ENCODE measurements around the gene CRIM1. TPM values are rescaled to one million over a fixed set of nuclear protein-coding genes. Genes with fewer than 3 reads are reported as not detected.

Gene CRIM1
- total and polyA plus RNA-seq, 4 donors: 24.3 to 119 (median 58.4) TPM

DNA sequence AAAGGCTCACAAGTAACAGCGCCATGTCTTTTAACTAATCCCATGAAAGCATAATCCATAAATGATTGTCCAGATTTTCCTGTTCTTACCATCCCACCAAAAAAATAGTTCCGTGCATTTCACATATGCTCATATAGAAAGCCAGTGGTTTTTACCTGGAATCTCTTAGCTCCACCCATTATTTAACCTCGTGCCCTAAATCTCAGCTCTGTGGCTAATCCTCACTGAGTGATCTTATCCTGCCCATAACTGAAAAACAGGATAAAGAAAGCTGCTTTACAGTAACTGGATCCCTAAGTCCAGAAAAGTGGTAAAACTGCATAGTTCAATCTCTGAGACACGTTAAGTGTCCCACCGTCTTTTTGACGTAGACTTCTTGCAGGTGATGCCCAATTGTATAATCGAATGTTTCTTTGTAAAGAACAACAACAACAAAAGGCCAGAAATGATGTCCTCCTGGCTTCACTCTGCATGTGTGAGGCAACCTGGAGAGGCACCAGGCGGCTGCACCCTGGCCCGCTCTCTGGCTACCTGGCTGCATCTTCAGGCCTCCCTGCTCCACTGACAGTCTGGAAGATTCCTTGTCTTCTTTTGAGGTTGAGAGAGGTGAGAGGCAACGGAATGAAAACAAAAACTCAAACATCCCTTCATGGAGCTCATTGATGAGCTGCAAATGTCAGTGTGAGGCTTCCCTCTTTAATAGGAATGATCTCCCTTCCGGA lies 203.8 kb downstream of the CRIM1 start:
- Histone ChIP-seq H3K9ac (ENCODE audit: insufficient read depth in 1 of 2, low read length in 2 of 2) (no peak overlapping the region), H3K4me1 (ENCODE audit: control insufficient read depth in 5 of 5, insufficient read depth in 5 of 5, low read length in 5 of 5) (peaks cover 0 to 12% (median 0%) of the 10 kb centered on the region in 5 donors), H3K27me3 (ENCODE audit: control insufficient read depth in 3 of 3, insufficient read depth in 3 of 3, low read length in 2 of 3) (no peaks in the 10 kb centered on the region), H3K9me3 (ENCODE audit: control insufficient read depth in 4 of 4, insufficient read depth in 3 of 4, low read length in 3 of 4) (no peaks in the 10 kb centered on the region), H3K27ac (ENCODE audit: low read depth in 1 of 2, low read length in 1 of 2) (no peak overlapping the region), H3K4me3 (no peak overlapping the region), H3K36me3 (ENCODE audit: control insufficient read depth in 4 of 4, insufficient read depth in 4 of 4, low read length in 4 of 4) (peaks cover 0 to 10% (median 8%) of the 10 kb centered on the region in 4 donors)
- DNase-seq (no peak), ATAC-seq (ENCODE audit: insufficient read depth, low FRiP score) (no peak)
- no peak for TF ChIP-seq CTCF (IDR thresholded peaks at IDR 0.05; ENCODE audit: control extremely low read depth, extremely low read depth)
- 93 to 94% methylated on average over 11 of the region's 11 CpGs for WGBS, 2 donors

- H3K27me3 ChIP-seq (ENCODE audit: control insufficient read depth in 3 of 3, insufficient read depth in 3 of 3, low read length in 2 of 3): no peaks in the 10 kb centered on the region
- H3K4me3 ChIP-seq: no peak overlapping the region
- H3K9ac ChIP-seq (ENCODE audit: insufficient read depth in 1 of 2, low read length in 2 of 2): no peak overlapping the region
- no peak overlapping the region for H3K27ac ChIP-seq (ENCODE audit: low read depth in 1 of 2, low read length in 1 of 2)
- peaks cover 3 to 10% (median 8%) of the 10 kb centered on the region in 4 donors for H3K36me3 ChIP-seq (ENCODE audit: control insufficient read depth in 4 of 4, insufficient read depth in 4 of 4, low read length in 4 of 4)
- H3K9me3 ChIP-seq (ENCODE audit: control insufficient read depth in 4 of 4, insufficient read depth in 3 of 4, low read length in 3 of 4): no peaks in the 10 kb centered on the region
- 98 to 99% methylated on average over 5 of the region's 5 CpGs for WGBS, 2 donors
- no peak for ATAC-seq (ENCODE audit: insufficient read depth, low FRiP score)
- no peak for DNase-seq
- TF ChIP-seq CTCF (IDR thresholded peaks at IDR 0.05; ENCODE audit: control extremely low read depth, extremely low read depth): no peak
- peaks cover 0 to 12% (median 0%) of the 10 kb centered on the region in 5 donors for H3K4me1 ChIP-seq (ENCODE audit: control insufficient read depth in 5 of 5, insufficient read depth in 5 of 5, low read length in 5 of 5)
Measured at GRCh38 chr2:36560726-36561125, 205.1 kb downstream of the CRIM1 start.

- H3K9me3 ChIP-seq (ENCODE audit: control insufficient read depth in 4 of 4, insufficient read depth in 3 of 4, low read length in 3 of 4): no peaks in the 10 kb centered on the region
- no peak overlapping the region for H3K4me3 ChIP-seq
- H3K27ac ChIP-seq (ENCODE audit: low read depth in 1 of 2, low read length in 1 of 2): peak overlapping the region; percentile 56 to 80
- 62 to 64% methylated on average over 8 of the region's 8 CpGs for WGBS, 2 donors
- peaks cover 0 to 12% (median 0%) of the 10 kb centered on the region in 5 donors for H3K4me1 ChIP-seq (ENCODE audit: control insufficient read depth in 5 of 5, insufficient read depth in 5 of 5, low read length in 5 of 5)
- peak; percentile 82 for ATAC-seq (ENCODE audit: insufficient read depth, low FRiP score)
- H3K36me3 ChIP-seq (ENCODE audit: control insufficient read depth in 4 of 4, insufficient read depth in 4 of 4, low read length in 4 of 4): peaks cover 3 to 10% (median 7%) of the 10 kb centered on the region in 4 donors
- H3K9ac ChIP-seq (ENCODE audit: insufficient read depth in 1 of 2, low read length in 2 of 2): no peak overlapping the region
- DNase-seq: no peak
- no peak for TF ChIP-seq CTCF (IDR thresholded peaks at IDR 0.05; ENCODE audit: control extremely low read depth, extremely low read depth)
- H3K27me3 ChIP-seq (ENCODE audit: control insufficient read depth in 3 of 3, insufficient read depth in 3 of 3, low read length in 2 of 3): no peaks in the 10 kb centered on the region
Measured at GRCh38 chr2:36561237-36561944, 205.8 kb downstream of the CRIM1 start.

Measured in lung (tissue), 12 donors.